ENCODE measurements around the gene METRNL.

Gene METRNL

DNA sequence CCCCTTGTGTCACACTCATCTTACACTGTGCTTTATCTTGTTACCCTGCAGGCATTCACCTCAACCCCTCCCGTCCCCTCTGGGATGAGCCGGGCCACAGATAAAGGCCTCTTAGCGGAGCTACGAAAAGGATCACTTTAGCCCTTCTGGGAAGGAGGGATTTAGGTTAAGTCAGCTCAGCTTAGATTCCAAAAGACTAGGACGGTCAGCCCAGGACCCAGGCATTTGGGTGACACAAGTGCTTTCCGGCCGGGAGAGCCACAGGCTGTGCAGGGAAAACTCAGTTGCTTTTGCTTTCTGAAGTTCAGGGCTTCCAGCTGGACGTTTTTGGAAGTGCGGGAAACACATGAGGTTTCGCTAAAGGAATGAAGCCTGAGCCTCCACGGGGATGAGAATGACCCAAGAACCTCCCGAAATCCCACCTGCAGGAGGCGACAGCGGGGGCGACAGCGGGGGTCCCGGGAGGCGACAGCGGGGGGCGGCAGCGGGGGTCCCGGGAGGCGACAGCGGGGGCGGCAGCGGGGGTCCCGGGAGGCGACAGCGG is 11.6 kb upstream of the METRNL start:
- DNase-seq: no peak

DNA sequence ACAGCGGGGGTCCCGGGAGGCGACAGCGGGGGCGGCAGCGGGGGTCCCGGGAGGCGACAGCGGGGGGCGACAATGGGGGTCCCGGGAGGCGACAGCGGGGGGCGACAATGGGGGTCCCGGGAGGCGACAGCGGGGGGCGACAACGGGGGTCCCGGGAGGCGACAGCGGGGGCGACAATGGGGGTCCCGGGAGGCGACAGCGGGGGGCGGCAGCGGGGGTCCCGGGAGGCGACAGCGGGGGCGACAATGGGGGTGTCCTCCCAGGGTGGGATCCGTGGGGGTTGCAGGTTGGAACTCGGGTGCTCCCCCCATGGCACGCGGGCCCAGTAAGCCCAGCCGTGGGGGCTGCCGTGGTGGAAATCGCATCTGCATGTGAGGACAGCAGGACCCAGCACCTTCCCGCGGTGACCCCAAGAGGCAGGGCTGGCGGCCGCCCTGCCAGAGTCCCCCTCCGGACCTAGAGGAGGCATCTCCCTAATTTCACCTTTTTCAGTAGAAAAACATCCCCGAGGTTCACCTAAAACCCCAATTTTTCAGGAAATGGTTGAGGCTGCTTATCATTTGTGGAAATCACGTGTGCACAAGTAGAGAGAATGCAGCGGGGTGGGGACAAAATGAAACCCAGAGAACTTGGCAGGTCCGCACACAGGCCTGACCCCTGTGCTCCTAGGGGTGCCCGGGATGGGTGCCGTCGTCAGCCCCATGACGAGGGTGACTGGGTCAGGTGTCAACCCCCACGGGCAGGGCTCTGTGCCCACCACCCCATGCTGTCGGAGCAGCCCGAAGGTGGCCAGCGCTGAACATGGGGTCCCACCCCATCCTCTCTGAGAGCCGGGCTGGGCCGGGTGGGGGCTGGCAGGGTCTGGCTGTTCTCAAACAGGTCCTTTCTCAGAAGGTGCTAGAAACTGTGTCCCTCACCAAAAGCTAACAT is 10.5 kb upstream of the METRNL start:
- no peak for DNase-seq

DNA sequence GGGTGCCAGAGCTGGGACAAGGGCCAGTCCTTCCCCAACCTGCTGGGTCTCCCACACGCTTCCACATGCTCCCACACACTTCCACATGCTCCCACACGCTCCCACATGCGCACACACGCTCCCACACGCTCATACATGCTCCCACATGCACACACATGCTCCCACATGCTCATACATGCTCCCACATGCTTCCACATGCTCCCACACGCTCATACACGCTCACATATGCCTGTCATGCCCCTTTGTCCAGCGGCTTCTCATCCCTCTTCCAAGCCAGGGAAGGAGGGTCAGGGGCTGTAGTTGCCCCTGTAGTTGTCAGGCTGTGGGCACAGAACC is 9.9 kb upstream of the METRNL start:
- DNase-seq: no peak

DNA sequence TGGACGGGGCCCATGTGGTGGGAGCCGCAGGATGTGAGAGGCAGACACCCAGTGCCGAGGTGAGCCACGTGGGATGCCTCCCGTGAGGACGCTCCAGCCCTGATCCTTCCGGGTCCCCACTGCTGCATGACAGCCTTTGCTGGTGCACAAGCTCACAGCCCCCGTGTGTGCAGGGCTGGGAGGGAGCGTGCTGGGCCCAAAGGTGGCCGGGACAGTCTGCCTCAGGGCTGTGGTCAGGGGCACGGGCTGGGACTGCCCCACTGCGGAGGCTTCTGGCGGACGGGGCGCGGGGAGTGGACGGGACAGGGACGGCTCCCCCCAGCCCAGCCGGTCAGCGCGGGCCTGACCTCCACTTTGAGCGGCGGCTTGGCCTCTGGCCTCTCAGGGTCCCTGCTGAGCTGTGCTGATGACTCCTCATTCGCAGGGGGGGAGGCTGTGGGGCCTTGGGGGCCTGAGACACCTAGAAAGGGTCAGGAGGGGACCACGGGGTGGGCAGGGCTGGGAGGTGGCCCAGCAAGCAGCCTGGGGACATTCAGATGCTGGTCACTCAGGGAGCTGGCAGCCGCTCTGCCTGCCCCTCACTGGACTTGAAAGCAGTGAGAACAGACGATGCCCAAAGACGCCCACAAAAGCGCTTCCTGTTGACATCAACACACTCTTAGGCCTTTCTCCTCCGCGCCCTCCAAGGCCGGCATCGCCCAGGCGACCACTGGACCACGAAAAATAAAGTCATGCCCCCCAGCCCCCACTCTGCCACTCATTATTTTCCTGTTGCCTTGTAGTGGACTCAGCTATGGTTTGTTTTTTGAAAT is 9.3 kb upstream of the METRNL start:
- DNase-seq: no peak

DNA sequence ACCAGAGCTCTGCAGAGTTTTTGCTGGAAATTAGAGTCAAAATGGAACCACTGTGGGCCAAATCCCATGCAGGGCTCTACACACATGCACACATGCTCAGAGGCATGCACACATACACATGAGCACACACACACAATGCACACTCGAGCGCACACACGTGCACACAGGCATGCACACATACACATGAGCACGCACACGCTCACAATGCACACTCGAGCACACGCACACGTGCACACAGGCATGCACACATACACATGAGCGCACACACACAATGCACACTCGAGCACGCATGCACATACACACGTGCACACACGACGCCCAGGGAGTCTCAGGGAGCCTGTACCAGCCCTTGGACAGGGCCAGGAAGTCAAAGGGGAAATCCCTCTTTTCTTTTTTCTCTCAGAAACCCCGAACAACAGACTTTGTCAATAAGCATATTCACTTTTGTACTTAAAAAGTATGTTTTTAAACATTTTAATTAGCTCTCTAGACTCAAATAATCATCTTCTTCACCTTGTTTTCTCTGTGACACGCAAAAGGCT is 8.5 kb upstream of the METRNL start:
- DNase-seq: no peak

DNA sequence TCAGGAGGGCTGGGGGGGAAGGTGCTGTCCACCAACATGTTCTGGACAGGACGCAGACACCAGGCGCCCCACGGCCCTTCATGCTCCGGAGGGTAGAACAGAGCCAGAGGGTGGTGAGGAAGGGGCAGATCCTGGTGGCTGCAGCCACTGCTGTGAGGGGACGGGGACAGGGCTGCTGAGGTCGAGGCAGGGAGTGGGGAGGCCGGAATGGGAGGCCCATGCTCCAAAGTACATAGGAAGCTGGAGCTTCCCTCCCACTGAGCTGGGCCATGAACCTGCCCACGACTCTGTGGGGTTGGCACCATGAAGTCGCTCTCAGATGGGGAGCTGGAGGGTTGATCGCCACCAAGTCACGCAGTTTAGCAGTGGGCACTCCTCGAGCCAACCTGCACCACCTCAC is 8.0 kb upstream of the METRNL start:
- DNase-seq: no peak

DNA sequence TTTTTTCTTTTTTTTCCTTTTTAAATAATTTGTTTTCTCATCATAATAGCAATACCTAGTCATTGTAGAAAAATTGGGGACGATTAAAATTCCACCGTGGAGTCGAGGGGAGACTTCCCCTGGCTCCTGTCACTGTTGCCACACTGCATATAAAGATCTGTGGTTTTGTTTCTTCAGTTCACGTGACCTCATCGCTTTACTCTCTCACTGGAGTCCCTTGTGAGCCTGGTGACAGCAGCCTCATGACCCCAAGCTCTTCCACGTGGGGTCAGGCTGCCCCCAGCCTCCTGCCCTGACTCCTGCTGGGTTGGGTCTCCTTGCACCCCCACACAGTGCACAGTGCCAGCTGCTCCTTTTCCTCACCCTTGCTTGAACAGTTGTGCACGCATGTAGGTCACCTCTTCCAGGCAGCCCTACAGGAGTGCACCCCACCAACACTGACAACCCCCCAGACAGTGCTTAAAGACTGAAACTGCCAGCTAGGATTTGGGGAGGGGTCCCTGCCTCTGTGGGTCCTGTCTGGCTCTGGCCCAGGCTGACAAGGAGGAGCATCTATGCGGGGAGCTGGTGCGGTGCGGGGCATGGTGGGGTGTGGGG is 7.3 kb upstream of the METRNL start:
- DNase-seq: no peak

DNA sequence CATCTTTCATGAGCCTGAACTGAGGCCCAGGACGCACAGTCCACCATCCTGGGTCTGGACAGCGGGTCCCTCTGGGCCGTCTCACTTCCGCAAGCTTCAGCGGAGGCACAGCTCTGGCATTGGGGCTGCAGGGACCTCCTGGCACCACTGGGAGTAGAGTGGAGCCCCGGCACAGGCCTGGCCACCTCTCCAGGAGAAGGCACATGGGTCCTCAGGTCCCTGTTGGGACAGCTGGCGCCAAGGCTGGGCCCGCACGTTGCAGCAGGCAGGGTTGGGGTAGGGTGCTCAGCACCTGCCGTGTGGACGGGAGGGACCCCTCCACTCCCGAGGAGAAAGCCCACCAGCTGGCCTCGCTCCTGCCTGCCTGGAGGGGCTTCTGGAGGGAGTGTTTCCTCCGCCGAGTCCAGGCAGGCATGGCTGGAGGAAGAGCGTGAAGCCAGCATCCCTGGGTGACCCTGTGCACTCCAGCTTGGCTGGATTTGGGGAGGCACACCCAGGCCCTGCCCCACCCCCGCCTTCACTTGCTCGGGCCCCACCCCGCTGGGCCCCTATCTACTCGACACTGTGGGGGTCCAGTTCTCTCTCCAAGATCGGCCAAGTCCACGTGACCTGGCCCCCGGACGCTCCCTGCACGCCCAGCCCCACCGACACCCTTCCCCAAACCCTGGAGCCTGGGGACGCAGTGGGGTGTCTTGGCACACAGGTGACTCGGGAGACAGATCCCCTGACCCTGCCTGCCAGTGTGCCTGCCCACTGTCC is 6.6 kb upstream of the METRNL start:
- no peak for DNase-seq

DNA sequence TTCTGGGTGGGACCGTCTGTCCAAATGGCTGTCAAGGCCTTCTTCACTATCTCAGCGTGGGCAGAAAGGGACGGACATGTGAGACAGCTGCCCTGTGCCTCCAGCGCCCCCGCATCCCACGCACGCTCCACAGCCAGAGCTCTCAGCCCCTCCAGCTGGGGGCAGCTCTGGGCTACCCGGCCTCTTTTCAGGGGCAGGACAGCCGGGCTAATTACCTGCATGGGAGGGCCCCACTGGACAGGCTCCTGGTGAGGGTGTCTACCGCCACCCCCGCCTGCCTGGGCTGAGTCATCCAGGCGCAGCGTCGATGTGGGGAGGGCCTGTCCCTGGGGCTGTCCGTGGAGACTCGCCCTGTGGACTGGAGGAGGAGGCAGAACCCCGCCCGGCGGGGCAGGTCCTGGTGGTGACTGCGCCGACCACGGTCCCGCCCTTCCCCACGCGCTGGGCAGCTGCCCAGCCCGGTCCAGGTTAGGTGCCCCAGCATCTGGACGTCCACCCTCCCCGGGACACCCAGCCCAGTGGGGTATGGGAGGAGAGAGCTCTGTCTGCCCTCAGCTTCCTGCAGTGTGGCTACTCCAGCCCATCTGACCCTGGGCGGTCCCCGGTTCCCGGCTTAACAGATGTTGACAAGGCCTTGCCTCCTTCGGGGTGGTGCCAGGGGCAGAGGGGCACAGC is 5.9 kb upstream of the METRNL start:
- no peak for DNase-seq

DNA sequence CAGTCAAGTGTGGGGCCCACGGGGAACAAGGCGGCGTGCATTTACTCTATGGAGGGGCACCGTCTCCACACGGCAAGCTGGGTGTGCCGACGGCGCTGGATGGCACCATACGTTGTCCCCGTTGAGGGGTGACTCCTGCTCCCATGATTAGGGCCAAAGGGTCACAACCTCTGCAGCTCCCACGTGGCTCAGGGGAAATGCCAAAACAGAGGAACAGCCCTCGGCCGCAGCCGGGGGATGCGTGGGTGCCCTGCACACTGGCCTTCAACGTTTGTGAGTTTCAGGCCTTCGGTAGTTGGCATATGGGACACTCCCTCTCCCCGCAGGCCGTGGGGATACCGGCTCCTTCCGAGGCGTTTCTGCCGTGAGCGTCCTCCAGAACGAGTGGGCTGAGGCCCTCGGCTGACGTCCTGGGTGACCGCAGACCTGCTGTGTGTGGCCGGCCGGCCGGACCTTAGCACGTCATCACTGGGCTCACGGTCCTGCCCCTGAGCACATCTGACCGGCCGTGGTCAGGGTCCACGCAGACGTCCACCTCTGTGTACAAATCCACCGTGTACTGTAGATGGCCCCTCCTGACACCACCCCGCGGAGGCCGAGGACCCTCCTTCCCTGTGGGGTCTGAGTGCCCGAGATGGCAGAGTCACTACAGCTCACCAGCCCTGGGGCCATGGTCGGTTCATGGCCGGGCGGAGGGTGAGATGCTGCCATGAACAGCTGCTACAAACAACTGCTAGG is 4.8 kb upstream of the METRNL start:
- DNase-seq: no peak

DNA sequence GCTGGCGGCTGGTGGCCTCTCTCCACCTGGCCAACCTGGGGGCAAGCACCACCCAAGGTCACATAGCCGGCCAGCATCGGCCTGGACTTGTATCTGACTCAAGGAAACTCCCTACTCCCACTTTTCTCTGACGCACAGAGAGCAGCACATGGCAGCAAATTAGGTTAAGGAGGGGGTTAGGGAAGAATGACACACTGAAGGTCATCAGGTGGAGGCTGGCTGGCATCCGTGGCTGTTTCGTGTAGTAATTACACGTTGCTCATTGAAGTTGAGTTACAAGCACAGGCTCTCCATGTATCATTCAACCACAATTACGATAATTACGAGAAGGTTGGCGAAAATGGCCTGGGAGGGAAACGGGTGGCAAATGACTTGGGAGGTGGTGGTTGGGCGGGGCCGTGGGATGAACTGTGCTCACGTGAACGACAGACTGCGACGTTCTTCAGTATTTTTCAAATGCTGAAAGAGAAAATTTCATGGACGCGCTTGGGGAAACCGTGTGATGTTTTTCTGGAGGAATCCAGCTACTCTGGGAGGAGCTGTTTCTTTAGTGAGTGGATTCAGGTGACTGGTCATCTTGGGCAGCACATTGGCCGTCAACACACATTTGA is 4.0 kb upstream of the METRNL start:
- DNase-seq: no peak

DNA sequence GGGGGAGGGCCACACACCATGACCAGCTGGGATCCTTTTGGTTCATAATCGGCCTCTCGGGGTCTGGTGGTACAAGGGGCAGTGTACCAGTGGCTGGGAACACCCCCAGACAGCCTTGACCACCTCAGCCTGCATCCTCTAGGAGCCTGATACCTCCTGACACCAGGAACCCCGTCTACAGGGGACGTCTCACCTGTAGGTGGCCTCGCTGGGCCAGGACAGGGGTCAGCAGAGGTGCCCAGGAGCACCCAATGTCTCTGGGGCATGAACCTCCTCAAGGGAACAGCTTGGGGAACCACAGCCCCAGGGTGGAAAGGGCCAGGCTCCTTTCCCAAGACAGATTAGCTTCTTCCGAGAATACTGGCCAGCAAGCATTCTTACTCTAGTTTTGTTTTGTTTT is 2.5 kb upstream of the METRNL start:
- no peak for DNase-seq

DNA sequence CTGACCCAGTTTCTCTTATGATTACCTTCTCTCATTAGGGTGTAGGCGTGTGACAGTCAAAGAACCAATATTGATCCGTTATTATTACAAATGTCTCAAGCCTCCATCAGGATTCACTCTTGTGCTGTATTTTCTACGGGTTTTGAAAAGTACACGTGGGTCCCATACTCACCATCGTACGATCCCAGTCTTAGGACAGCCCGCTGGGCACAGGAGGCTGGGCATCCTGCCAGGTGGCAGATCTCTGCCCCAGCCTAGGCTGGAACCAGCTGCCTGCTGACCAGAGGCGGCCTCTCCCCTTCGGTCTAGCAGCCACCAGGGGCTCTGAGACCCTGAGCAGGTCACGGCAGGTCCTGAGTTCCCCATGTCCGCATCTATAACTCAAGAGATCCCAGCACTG is 2.0 kb upstream of the METRNL start:
- no peak for DNase-seq

DNA sequence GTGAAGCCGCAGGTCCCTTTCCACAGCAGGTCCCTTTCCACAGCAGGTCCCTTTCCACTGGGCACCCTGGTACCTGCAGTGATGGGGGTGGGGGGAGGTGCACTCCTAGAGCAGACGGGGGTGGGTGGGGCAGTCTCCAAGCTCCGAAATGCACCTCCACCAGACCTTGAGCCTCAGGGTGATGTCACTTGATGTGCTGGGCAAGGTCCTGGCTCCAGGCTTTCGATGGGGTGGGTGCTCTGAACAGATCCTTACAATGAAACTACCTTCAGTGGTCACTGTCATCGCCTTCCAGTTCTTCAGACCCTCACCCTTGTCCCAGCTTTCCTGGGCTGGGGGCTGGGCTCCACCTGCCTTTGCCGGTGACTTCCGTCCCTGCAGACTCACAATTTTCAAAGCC is 1.5 kb upstream of the METRNL start:
- DNase-seq: no peak

DNA sequence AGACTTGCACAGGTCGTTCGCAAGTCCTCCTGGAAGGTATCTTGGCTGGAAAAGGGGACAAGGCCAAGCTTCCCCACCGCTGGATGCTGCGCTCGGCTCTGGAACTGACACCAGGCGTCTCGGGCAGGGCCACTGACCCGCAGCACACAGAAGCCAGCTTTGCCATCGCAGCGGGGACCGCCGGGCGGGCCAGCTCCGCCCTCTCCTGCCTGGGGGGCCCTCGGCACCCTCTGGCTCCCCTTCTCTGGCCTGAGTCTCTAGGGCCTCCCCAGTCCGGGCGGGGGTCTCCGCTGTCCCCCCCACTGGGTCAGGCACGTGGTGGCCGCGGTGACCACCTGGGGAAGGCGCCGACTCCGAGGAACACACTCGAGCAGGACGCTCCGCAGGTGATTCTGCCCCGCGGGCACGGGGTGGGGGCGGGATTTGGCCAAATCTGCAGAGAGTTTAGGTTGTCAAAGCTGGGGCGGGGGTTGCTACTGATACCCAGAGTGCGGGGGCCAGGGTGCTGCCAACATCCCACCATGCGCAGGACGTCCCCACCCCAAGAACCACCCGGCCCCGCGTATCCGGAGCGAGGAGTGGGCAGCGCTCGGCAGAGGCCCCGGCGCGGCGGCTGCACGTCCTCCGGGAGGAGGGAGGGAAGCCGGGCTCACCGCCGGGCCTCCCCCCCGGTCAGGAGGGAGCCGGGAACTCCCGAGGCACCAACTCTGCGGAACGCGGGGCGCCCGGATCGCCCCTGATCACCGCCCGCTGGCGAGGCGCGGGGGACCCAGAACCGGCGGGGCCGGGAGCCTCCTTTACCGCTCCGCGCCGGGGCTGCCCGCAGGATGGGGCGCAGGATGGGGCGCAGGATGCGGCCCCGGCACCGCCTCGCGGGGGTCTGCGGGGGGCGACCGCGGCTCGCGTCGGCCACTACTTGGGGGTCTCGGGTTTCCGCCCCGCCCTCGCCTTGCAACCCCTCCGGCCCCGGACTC is 744 bp upstream of the METRNL start:
- no peak for DNase-seq

DNA sequence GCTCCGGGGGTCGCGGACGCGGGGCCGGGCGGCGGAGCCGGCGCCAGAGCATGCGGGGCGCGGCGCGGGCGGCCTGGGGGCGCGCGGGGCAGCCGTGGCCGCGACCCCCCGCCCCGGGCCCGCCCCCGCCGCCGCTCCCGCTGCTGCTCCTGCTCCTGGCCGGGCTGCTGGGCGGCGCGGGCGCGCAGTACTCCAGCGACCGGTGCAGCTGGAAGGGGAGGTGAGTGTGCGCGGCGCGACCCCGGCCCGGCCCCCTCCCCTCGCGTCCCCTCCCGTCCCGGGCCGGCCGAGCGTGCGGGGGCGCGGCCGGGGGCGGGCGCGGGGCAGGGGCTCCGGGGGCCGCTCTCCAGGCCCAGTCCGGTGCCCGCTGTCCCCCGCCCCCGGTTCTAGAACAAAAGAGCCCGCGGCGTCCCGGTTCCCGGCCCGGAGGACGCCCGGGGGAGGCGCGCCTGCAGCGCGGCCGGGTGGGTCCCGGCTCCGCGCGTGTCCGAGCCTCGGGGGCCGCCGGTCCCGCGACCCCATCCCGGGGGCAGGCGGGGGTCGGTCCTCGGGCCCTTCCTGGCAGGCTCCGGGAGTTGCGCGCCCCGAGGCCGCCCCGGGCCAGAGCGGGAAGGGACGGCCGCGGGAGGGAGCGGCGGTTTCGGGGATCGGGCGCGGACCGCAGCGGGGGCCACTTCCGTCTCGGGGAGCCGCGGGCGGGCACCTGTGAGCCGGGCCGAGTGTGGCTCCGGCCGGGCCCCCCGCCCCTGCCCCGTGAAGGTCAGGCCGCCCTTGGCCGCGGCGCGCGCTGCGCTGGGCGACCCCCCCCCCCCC is 563 bp downstream of the METRNL start:
- no peak for DNase-seq

DNA sequence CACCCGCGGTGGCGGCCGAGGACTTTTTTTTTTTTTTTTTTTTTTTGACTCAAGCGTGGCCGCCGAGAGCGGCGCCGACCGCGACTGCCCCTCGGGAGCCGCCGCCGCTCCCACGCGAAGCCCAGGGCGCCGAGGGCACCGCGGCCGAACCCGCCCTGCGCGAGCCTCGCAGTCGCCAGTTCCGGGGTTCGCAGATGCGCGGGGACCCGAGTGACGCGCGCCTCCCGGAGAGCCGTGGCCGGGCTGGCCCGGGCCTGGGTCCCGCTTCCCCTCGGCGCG is 1.1 kb downstream of the METRNL start:
- DNase-seq: peak; percentile 21

DNA sequence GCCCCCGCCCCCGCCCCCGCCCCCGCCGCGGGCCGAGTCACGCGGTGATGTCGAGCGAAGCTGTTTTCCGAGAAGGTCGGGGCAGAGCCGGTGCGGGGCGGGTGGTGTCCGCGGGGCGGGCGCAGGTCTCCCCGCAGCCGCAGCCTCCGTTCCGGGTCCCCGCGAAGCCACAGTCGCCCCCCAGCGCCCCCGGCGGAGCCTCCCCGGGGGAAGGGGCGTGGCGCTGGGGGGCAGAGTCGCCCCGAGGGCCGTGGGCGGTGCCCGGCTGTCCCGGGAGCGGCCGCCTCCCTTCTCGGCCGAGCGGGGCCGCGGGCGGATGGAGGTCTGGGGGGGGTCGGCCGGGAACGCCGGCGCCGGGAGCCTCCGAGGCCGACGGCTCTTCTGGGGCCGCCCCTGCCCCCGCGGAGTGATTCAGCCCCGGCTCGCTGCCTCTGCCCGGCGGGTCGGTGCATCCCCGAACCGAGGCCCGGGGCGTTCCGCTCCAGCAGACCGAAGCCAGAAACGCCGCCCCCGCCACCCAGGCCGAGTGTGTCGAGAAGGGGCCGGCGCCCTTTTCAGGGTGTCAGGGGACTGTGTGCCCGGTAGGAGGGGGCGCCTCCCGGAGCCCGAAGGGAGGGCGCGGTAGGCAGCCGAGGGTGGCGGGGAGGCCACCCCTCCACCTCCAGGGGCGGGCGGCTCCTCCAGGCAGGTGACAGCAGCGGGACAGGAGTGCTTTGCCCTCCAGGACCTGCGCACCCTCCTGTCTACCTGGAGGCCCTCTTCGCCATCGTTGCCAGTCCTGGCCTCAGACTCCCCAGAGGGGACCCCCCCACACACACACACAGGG is 1.7 kb downstream of the METRNL start:
- DNase-seq: no peak

Data from activated CD4-positive, alpha-beta T cell treated with anti-CD3 and anti-CD28 coated beads, Interleukin-2, amount 50 U/mL, for 1 hour (primary cell).